Right lobe of liver (tissue), 6 donors: Measurements from ENCODE around the gene ERBIN. TPM values are rescaled to one million over a fixed set of nuclear protein-coding genes. Genes with fewer than 3 reads are reported as not detected.
A peak's percentile ranks its signal among the peaks of the same experiment; 100 is the strongest.

Experiments
- ATAC-seq, 4 donors: fragments of 200-7000 bp; cut with Tn5 transposase; one replicate each; pipeline ENCODE4 v1.9.1; 2020; ENCODE audit warnings: mild to moderate bottlenecking in 4 of 4, moderate library complexity in 4 of 4
- DNase-seq, 3 donors: peaks; one replicate each; pipeline ENCODE4 v3.0.0-alpha.2; 2020
- H3K27ac ChIP-seq, 3 donors: fragments of 200-600 bp; one replicate each; pipeline ENCODE4 v1.8.0; 2022
- H3K27me3 ChIP-seq, 2 donors: fragments of 200-600 bp; one replicate each; pipeline ENCODE4 v1.8.0; 2022
- H3K36me3 ChIP-seq, 4 donors: fragments of 200-600 bp; sonication (generic) in 1 of 4; one replicate each; pipeline versions ENCODE4 v1.5.1 to v1.8.0; 2017 to 2022; ENCODE audit warnings: control low read depth in 1 of 4
- H3K4me1 ChIP-seq, 4 donors: fragments of 200-600 bp; sonication (generic) in 1 of 4; one replicate each; pipeline versions ENCODE4 v1.5.1 to v1.8.0; 2017 to 2022; ENCODE audit warnings: control low read depth in 1 of 4
- H3K4me3 ChIP-seq, 3 donors: fragments of 200-600 bp; one replicate each; pipeline ENCODE4 v1.8.0; 2022
- H3K9me3 ChIP-seq, 4 donors: fragments of 200-600 bp; sonication (generic) in 1 of 4; one replicate each; pipeline versions ENCODE4 v1.5.1 to v1.8.0; 2017 to 2022; ENCODE audit warnings: control low read depth in 1 of 4
- CTCF ChIP-seq, 4 donors: fragments of 200-600 bp in 3 of 4; fragments of 450-650 bp in 1 of 4; IDR thresholded peaks; one replicate each; pipeline versions ENCODE4 v1.5.1 to v1.8.0; 2016 to 2022; ENCODE audit warnings: antibody characterized with exemption in 4 of 4, mild to moderate bottlenecking in 2 of 4
- POLR2A ChIP-seq: fragments of 450-650 bp; IDR thresholded peaks from one replicate; pipeline ENCODE4 v1.6.1; 2017; ENCODE audit warnings: antibody characterized with exemption, mild to moderate bottlenecking
- WGBS: methylation state at CpG from one replicate; pipeline ENCODE4 v1.1.6; 2018; ENCODE audit warnings: low coverage, low lambda C conversion rate; ENCODE audit not compliant: insufficient coverage; ENCODE audit errors: missing lambda C conversion rate; 5-methylcytosine and 5-hydroxymethylcytosine counted together
- intact Hi-C, 2 donors: fragments of 100-400 bp; cut with DNase I; formaldehyde crosslinking; loops; one replicate each; pipeline versions ENCODE4 v1.11.2 to v1.14.1; 2022
- total RNA-seq, 6 experiments: library from RNA; depleted of rRNA in 2 of 6; stranded (reverse); fragments of >200 nt in 2 of 6; fragmentation: NEBNext Ultra II Directional in 3 of 6; extraction: Animal tissue kit (Norgen Biotek cat#: 25700) in 3 of 6; gene quantifications; one replicate each; pipeline versions ENCODE4 v1.1.0 to v1.2.4, GENCODE V29; 2016 to 2023
- donor health status: DM: no; HTN: yes; CAD: no.
- donor health status: DM: no; HTN: no; CAD: no.
- donor health status: DM: no; HTN: no; CAD: no.
- donor health status: DM: no; HTN: yes; CAD: no.
- donor health status: DM: no; HTN: yes; CAD: no.

The ERBIN gene
- total RNA-seq, 6 experiments from 2014 or later, result 31.0 to 45.3 (median 32.8) TPM

- Histone ChIP-seq H3K4me3 (no peak overlapping the region), H3K27ac (peak overlapping the region in 1 of 3 donors; percentile 21), H3K27me3 (no peaks in the 10 kb centered on the region), H3K9me3 (no peaks in the 10 kb centered on the region), H3K36me3 (no peaks in the 10 kb centered on the region), H3K4me1 (peaks cover 0 to 34% (median 9%) of the 10 kb centered on the region in 4 donors)
- TF ChIP-seq POLR2A (no peak), CTCF (IDR thresholded peaks at IDR 0.05) (no peak)
- no peak for DNase-seq
- peak; percentile 23 to 53 (median 48) for ATAC-seq
- intact Hi-C loops, result no loop called here
- WGBS, result 88% methylated on average over 6 of the region's 10 CpGs
Observed at GRCh38 chr5:65984098-65984885, 57.9 kb downstream of the ERBIN start.

- Histone ChIP-seq H3K27me3 (no peaks in the 10 kb centered on the region), H3K9me3 (no peaks in the 10 kb centered on the region), H3K4me1 (peaks cover 0 to 34% (median 9%) of the 10 kb centered on the region in 4 donors), H3K27ac (no peak overlapping the region), H3K4me3 (no peak overlapping the region), H3K36me3 (no peaks in the 10 kb centered on the region)
- WGBS, result 100% methylated on average over 1 of the region's 1 CpG
- intact Hi-C loops, result no loop called here
- DNase-seq (no peak), ATAC-seq (no peak)
- TF ChIP-seq CTCF (IDR thresholded peaks at IDR 0.05), result no peak
- TF ChIP-seq POLR2A, result no peak
Observed at GRCh38 chr5:65986050-65986451, 59.7 kb downstream of the ERBIN start.

- H3K27me3 ChIP-seq, result no peaks in the 10 kb centered on the region
- no peaks in the 10 kb centered on the region for H3K9me3 ChIP-seq
- no peak overlapping the region for H3K4me3 ChIP-seq
- intact Hi-C loops, result no loop called here
- ATAC-seq (peak; percentile 53 to 74 (median 68)), DNase-seq (no peak)
- TF ChIP-seq POLR2A (no peak), CTCF (IDR thresholded peaks at IDR 0.05) (no peak)
- peaks cover 0 to 34% (median 9%) of the 10 kb centered on the region in 4 donors for H3K4me1 ChIP-seq
- 31% methylated on average over 3 of the region's 3 CpGs for WGBS
- no peaks in the 10 kb centered on the region for H3K36me3 ChIP-seq
- no peak overlapping the region for H3K27ac ChIP-seq
Observed at GRCh38 chr5:65986796-65987195, 60.4 kb downstream of the ERBIN start.

GRCh38 chr5:65987982-65988381 lies 61.6 kb downstream of the ERBIN start:
- no peaks in the 10 kb centered on the region for H3K27me3 ChIP-seq
- H3K27ac ChIP-seq, result no peak overlapping the region
- peaks cover 0 to 11% (median 0%) of the 10 kb centered on the region in 4 donors for H3K36me3 ChIP-seq
- intact Hi-C loops, result no loop called here
- TF ChIP-seq CTCF (IDR thresholded peaks at IDR 0.05) (no peak), POLR2A (no peak)
- peaks cover 0 to 34% (median 9%) of the 10 kb centered on the region in 4 donors for H3K4me1 ChIP-seq
- H3K4me3 ChIP-seq, result no peak overlapping the region
- ATAC-seq (no peak), DNase-seq (no peak)
- no peaks in the 10 kb centered on the region for H3K9me3 ChIP-seq
- WGBS, result 89% methylated on average over 4 of the region's 4 CpGs
